ENCODE measurements around the gene TBC1D10B.
"Not testable (repeated sequence)": the region's sequence is repeated elsewhere in the genome, so short reads cannot be mapped to it uniquely, and the experiment has no call there.

DNA sequence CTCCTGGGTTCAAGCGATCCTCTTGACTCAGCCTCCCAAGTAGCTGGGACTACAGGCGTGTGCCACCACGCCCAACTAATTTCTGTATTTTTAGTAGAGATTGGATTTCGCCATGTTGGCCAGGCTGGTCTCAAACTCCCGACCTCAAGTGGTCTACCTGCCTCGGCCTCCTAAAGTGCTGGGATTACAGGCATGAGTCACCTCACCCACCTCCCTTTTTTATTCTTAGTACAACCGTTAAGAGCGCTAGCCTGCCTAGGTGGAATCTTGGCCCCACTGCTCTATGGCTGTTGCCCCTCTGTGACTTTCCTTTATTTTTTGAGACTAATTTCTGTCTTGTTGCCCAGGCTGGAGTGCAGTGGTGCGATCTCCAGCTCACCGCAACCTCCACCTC lies 32.3 kb downstream of the TBC1D10B start:
- TF ChIP-seq, protein P1, sequence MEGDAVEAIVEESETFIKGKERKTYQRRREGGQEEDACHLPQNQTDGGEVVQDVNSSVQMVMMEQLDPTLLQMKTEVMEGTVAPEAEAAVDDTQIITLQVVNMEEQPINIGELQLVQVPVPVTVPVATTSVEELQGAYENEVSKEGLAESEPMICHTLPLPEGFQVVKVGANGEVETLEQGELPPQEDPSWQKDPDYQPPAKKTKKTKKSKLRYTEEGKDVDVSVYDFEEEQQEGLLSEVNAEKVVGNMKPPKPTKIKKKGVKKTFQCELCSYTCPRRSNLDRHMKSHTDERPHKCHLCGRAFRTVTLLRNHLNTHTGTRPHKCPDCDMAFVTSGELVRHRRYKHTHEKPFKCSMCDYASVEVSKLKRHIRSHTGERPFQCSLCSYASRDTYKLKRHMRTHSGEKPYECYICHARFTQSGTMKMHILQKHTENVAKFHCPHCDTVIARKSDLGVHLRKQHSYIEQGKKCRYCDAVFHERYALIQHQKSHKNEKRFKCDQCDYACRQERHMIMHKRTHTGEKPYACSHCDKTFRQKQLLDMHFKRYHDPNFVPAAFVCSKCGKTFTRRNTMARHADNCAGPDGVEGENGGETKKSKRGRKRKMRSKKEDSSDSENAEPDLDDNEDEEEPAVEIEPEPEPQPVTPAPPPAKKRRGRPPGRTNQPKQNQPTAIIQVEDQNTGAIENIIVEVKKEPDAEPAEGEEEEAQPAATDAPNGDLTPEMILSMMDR (IDR thresholded peaks at IDR 0.05 in 4 of 5, conservative IDR thresholded peaks at IDR 0.05 in 1 of 5), result not testable (repeated sequence)
- not testable (repeated sequence) for TF ChIP-seq POLR2A (IDR thresholded peaks at IDR 0.05)
